Sigmoid colon (tissue), 7 donors: Measurements from ENCODE around the gene HMCN1. TPM values are rescaled to one million over a fixed set of nuclear protein-coding genes. Genes with fewer than 3 reads are reported as not detected.

ENCODE experiments used
- DNase-seq: peaks from one replicate; pipeline ENCODE4 v3.0.0-alpha.2; 2019
- H3K27ac ChIP-seq, 4 donors: fragments of 200-600 bp; sonication (generic); one replicate each; pipeline ENCODE4 v1.5.1; 2016 to 2019; ENCODE audit warnings: mild to moderate bottlenecking in 1 of 4
- H3K27me3 ChIP-seq, 3 donors: fragments of 200-600 bp; sonication (generic); one replicate each; pipeline ENCODE4 v1.5.1; 2019; ENCODE audit warnings: mild to moderate bottlenecking in 1 of 3
- H3K36me3 ChIP-seq, 4 donors: fragments of 200-600 bp; sonication (generic); one replicate each; pipeline ENCODE4 v1.5.1; 2016 to 2019
- H3K4me1 ChIP-seq, 4 donors: fragments of 200-600 bp; sonication (generic); one replicate each; pipeline ENCODE4 v1.5.1; 2017 to 2019
- H3K4me3 ChIP-seq, 4 donors: fragments of 200-600 bp; sonication (generic); one replicate each; pipeline ENCODE4 v1.5.1; 2017 to 2019; ENCODE audit warnings: mild to moderate bottlenecking in 2 of 4, moderate library complexity in 1 of 4
- H3K9me3 ChIP-seq, 4 donors: fragments of 200-600 bp in 3 of 4; sonication (generic) in 3 of 4; one replicate each; pipeline versions ENCODE4 v1.5.1 to v1.6.1; 2013 to 2019
- EP300 ChIP-seq, 4 donors: sonication (generic); formaldehyde crosslinking; IDR thresholded peaks; one replicate each; pipeline ENCODE4 v1.6.1; 2017; ENCODE audit warnings: antibody characterized with exemption in 4 of 4
- POLR2A ChIP-seq, 2 donors: fragments of 450-650 bp; IDR thresholded peaks; one replicate each; pipeline ENCODE4 v1.6.1; 2016; ENCODE audit warnings: antibody characterized with exemption in 2 of 2, mild to moderate bottlenecking in 2 of 2, moderate library complexity in 2 of 2
- POLR2AphosphoS5 ChIP-seq, 4 donors: sonication (generic); formaldehyde crosslinking; IDR thresholded peaks; one replicate each; pipeline ENCODE4 v1.6.1; 2017; ENCODE audit warnings: antibody characterized with exemption in 4 of 4
- WGBS, 2 donors: extraction: QIAGEN DNeasy Blood & Tissue Kit; methylation state at CpG; one replicate each; pipeline ENCODE4 v1.1.7; 2013; 5-methylcytosine and 5-hydroxymethylcytosine counted together
- intact Hi-C: fragments of 100-400 bp; cut with DNase I; formaldehyde crosslinking; loops from one replicate; pipeline ENCODE4 v1.15.1; 2023
- polyA plus RNA-seq, 3 donors: library from polyadenylated mRNA; stranded (reverse); fragments of 200-250 nt; gene quantifications; one replicate each; pipeline ENCODE4 v1.2.3, GENCODE V29; 2013
- total RNA-seq, 4 donors: library from RNA; depleted of rRNA; stranded (reverse); fragments of >200 nt; gene quantifications; one replicate each; pipeline ENCODE4 v1.1.0, GENCODE V29; 2016
- TF ChIP-seq, protein P1 (sequence below), 4 experiments: fragments of 450-650 bp in 3 of 4; fragments of 200-600 bp in 1 of 4; IDR thresholded peaks; one replicate each; pipeline ENCODE4 v1.5.1; 2016 to 2019; ENCODE audit warnings: antibody characterized with exemption in 4 of 4, mild to moderate bottlenecking in 3 of 4, moderate library complexity in 2 of 4
- donor health status: healthy with polysubstance abuse.
- donor health status: Bipolar disorder and iron deficiency.
- donor health status: healthy.

Gene HMCN1
- total and polyA plus RNA-seq, 7 donors: under 0.01 to 22.7 (median 6.7) TPM

DNA sequence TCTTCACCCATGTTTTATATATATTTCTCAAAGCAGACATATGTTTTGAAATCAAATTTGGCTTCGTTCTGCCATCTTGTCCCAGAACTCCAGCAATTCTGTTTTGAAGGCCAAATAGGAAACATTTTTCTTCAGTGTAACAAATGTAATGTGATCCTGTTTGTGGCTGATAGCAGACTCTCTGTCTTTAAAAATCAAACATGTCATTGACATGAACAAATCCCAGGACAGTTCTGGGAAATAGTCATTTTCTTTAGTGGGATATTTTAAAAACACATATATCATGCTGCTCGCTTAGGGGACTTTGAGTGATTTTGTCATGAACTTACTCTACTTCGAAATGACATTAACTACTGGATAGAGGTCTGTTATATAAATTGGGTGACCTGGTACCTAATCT is 51.4 kb downstream of the HMCN1 start:
- Histone ChIP-seq H3K4me1 (peaks cover 0 to 5% (median 0%) of the 10 kb centered on the region in 4 donors), H3K36me3 (no peaks in the 10 kb centered on the region), H3K27me3 (no peaks in the 10 kb centered on the region), H3K27ac (no peak overlapping the region), H3K9me3 (no peaks in the 10 kb centered on the region), H3K4me3 (no peak overlapping the region)
- intact Hi-C loops: no loop called here
- no peak for DNase-seq
- TF ChIP-seq POLR2AphosphoS5 (IDR thresholded peaks at IDR 0.05): no peak
- no peak for TF ChIP-seq POLR2A (IDR thresholded peaks at IDR 0.05)
- TF ChIP-seq EP300 (IDR thresholded peaks at IDR 0.05): no peak
- 90 to 92% methylated on average over 3 of the region's 3 CpGs for WGBS, 2 donors

DNA sequence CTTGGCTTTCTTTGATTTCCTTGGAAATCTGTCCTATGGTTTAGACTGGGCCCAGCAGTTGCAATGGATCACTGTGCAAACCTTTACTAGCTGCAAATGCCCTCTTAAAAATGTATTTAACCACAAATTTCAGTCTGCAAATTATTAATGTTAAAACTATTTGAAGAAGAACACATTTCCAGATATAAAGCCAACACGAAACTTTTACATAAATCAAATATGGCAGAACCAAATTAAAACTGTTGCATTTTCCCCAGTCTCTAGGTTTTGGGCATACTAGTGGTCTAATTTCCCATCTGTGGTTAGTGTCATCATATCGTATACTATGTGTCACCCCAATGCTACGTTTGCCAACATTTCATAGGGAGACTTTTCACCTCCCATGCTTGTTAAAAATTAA is 52.3 kb downstream of the HMCN1 start:
- no peak overlapping the region for H3K4me3 ChIP-seq
- H3K27ac ChIP-seq: no peak overlapping the region
- H3K4me1 ChIP-seq: peaks cover 0 to 6% (median 0%) of the 10 kb centered on the region in 4 donors
- intact Hi-C loops: no loop called here
- no peaks in the 10 kb centered on the region for H3K27me3 ChIP-seq
- 83 to 90% methylated on average over 3 of the region's 3 CpGs for WGBS, 2 donors
- H3K36me3 ChIP-seq: no peaks in the 10 kb centered on the region
- DNase-seq: no peak
- no peaks in the 10 kb centered on the region for H3K9me3 ChIP-seq
- TF ChIP-seq POLR2A (IDR thresholded peaks at IDR 0.05): no peak
- no peak for TF ChIP-seq POLR2AphosphoS5 (IDR thresholded peaks at IDR 0.05)
- no peak for TF ChIP-seq EP300 (IDR thresholded peaks at IDR 0.05)
- TF ChIP-seq, protein P1, sequence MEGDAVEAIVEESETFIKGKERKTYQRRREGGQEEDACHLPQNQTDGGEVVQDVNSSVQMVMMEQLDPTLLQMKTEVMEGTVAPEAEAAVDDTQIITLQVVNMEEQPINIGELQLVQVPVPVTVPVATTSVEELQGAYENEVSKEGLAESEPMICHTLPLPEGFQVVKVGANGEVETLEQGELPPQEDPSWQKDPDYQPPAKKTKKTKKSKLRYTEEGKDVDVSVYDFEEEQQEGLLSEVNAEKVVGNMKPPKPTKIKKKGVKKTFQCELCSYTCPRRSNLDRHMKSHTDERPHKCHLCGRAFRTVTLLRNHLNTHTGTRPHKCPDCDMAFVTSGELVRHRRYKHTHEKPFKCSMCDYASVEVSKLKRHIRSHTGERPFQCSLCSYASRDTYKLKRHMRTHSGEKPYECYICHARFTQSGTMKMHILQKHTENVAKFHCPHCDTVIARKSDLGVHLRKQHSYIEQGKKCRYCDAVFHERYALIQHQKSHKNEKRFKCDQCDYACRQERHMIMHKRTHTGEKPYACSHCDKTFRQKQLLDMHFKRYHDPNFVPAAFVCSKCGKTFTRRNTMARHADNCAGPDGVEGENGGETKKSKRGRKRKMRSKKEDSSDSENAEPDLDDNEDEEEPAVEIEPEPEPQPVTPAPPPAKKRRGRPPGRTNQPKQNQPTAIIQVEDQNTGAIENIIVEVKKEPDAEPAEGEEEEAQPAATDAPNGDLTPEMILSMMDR (IDR thresholded peaks at IDR 0.05): no peak

DNA sequence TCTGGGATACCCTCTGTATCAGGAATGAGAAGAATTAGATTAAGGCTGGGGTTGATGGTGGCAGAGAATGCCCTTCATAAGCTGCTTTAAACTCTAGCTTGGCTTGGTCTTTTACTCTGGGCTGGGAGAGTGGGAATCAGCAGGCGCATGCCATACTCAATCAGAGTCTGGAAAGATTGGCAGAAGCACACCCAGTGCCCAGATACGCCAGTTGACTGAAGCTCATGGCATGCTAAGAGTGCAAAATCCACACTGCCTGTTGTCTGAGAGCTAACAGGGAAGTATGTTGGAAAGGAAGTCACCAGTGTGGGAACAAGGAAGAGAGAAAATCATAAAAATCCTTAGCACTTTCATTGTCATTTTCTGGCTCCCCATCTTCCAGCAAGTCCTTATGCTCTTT is 53.0 kb downstream of the HMCN1 start:
- TF ChIP-seq POLR2AphosphoS5 (IDR thresholded peaks at IDR 0.05) (no peak), POLR2A (IDR thresholded peaks at IDR 0.05) (no peak), EP300 (IDR thresholded peaks at IDR 0.05) (no peak)
- TF ChIP-seq, protein P1 (IDR thresholded peaks at IDR 0.05): no peak
- Histone ChIP-seq H3K27ac (no peak overlapping the region), H3K9me3 (no peaks in the 10 kb centered on the region), H3K4me1 (peaks cover 0 to 6% (median 0%) of the 10 kb centered on the region in 4 donors), H3K27me3 (no peaks in the 10 kb centered on the region), H3K36me3 (no peaks in the 10 kb centered on the region), H3K4me3 (no peak overlapping the region)
- no peak for DNase-seq
- WGBS, 2 donors: 49 to 75% methylated on average over 2 of the region's 2 CpGs
- intact Hi-C loops: no loop called here

DNA sequence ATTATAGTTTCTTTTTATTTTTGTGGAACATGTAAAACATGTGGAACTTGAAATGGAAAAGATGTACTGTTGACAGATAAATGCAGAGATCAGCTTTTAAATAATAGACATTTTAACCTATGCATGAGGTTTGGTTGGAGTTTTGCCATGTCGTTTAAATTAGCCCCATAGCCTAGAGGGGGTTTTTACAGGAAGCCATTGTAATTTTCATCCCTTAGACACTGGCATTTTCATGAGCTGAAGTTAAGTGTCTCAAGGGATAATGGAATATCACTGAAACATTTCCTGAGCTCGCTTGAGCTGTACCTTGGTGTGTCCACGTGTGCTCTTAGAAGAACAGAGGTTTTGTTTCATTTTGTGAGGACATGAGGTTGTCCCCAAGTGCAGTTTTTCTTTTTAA is 54.2 kb downstream of the HMCN1 start:
- intact Hi-C loops: no loop called here
- Histone ChIP-seq H3K4me1 (peaks cover 0 to 6% (median 0%) of the 10 kb centered on the region in 4 donors), H3K36me3 (no peaks in the 10 kb centered on the region), H3K27me3 (no peaks in the 10 kb centered on the region), H3K27ac (no peak overlapping the region), H3K4me3 (no peak overlapping the region), H3K9me3 (no peaks in the 10 kb centered on the region)
- no peak for TF ChIP-seq EP300 (IDR thresholded peaks at IDR 0.05)
- TF ChIP-seq POLR2AphosphoS5 (IDR thresholded peaks at IDR 0.05): no peak
- no peak for TF ChIP-seq POLR2A (IDR thresholded peaks at IDR 0.05)
- WGBS, 2 donors: 74 to 81% methylated on average over 3 of the region's 3 CpGs
- DNase-seq: no peak

DNA sequence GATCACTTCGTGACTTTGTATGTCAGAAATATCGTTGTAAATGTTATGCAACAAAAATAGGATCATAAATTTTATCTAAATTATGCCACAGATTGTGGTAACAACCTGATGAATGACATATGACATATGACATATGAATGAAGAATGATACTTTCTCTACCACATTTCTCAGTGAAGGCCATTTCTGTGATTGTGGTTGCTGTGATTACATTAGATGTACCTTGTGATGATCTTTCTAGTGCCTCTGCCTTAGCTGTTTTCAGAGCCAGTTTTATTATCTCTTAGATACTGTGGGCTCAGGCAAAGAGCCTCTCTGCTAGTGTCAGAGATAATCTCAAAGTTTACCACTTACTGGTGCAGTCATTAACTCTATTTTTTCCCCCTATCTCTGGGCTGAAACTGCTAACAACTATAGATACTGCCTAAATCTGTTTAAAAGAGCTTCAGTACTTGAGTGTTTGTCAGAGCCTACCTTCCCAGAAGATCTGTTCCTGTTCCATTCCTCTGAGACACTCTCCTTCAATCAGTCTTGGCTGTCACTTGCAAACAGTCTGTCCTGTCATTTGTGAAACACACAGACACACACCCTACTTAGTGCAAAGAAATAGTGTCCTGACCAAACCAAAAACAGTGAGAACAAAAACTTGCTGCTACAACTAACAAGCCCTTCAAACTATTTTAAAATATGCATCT is 55.5 kb downstream of the HMCN1 start:
- Histone ChIP-seq H3K27ac (peak overlapping the region in 2 of 4 donors; percentile 10 to 31), H3K27me3 (no peaks in the 10 kb centered on the region), H3K9me3 (no peaks in the 10 kb centered on the region), H3K4me3 (no peak overlapping the region), H3K4me1 (peaks cover 0 to 6% (median 0%) of the 10 kb centered on the region in 4 donors), H3K36me3 (no peaks in the 10 kb centered on the region)
- no peak for DNase-seq
- intact Hi-C loops: no loop called here
- TF ChIP-seq, protein P1 (IDR thresholded peaks at IDR 0.05): no peak
- no peak for TF ChIP-seq POLR2A (IDR thresholded peaks at IDR 0.05)
- no peak for TF ChIP-seq POLR2AphosphoS5 (IDR thresholded peaks at IDR 0.05)
- no peak for TF ChIP-seq EP300 (IDR thresholded peaks at IDR 0.05)
- WGBS, 2 donors: 12 to 61% methylated on average over 2 of the region's 2 CpGs
